ENCODE measurements around the gene DLK1. TPM values are rescaled to one million over a fixed set of nuclear protein-coding genes. Genes with fewer than 3 reads are reported as not detected.

DLK1 gene
- total RNA-seq (2014; rRNA removed; shearing (Covaris generic)) (not detected in 2 replicates), total RNA-seq (2022) (not detected in 2 replicates), Bru-seq, nascent RNA (not detected), BruChase-seq, experiment 1, labeled RNA remaining after a 6-hour chase (not detected), BruChase-seq, experiment 2, labeled RNA remaining after a 2-hour chase (not detected)
- long read RNA-seq, result 0 reads

DNA sequence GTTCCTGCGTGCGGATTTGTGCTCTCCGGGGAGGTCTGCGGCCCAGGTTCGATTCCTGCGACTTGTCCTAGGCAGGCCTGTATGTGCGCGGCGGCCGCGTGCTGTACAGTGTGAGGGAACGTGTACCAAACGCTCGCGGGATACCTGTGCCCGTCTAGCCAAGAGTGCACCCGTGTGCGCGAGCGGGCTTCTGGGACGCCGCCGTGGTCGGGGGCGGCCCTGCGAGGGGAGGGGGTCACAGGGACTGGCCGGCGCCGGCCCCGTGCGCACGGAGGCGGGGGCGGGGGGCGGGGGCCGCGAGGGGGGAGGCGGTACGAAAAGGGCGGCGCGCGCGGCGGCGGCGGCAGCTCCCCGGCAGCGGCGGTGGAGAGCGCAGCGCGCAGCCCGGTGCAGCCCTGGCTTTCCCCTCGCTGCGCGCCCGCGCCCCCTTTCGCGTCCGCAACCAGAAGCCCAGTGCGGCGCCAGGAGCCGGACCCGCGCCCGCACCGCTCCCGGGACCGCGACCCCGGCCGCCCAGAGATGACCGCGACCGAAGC is at the start of gene DLK1:
Gene DLK1 (plus strand): TSS at position 343 of the 536 bp plus-strand sequence. CDS start 177 bp downstream, at position 520.
- Histone ChIP-seq H3K9me2 (ENCODE audit: insufficient read depth, low read length) (no peaks in the 10 kb centered on the region), H3K4me1 (ENCODE audit: insufficient read depth, low read length, poor library complexity, severe bottlenecking) (no peaks in the 10 kb centered on the region), H3K79me2 (ENCODE audit: insufficient read depth, low read depth, low read length) (no peaks in the 10 kb centered on the region), H2AFZ (ENCODE audit: low read length) (no peak within 1 kb of the TSS), H4K20me1 (ENCODE audit: insufficient read depth, low read length) (no peaks in the 10 kb centered on the region), H3K4me2 (ENCODE audit: low read length) (no peak within 1 kb of the TSS), H3K9me3 (ENCODE audit: low read length) (no peaks in the 10 kb centered on the region), H3K4me3 (ENCODE audit: low read depth, low read length, poor library complexity, severe bottlenecking) (no peak within 1 kb of the TSS), H3K36me3 (ENCODE audit: insufficient read depth, low read length) (no peaks in the 10 kb centered on the region), H3K27ac (ENCODE audit: low read depth, low read length, poor library complexity, severe bottlenecking) (no peak within 1 kb of the TSS)
- no peak for TF ChIP-seq EZH2phosphoT487 (IDR thresholded peaks at IDR 0.05; ENCODE audit: borderline replicate concordance, low read depth, low read length)
- TF ChIP-seq, protein P1, sequence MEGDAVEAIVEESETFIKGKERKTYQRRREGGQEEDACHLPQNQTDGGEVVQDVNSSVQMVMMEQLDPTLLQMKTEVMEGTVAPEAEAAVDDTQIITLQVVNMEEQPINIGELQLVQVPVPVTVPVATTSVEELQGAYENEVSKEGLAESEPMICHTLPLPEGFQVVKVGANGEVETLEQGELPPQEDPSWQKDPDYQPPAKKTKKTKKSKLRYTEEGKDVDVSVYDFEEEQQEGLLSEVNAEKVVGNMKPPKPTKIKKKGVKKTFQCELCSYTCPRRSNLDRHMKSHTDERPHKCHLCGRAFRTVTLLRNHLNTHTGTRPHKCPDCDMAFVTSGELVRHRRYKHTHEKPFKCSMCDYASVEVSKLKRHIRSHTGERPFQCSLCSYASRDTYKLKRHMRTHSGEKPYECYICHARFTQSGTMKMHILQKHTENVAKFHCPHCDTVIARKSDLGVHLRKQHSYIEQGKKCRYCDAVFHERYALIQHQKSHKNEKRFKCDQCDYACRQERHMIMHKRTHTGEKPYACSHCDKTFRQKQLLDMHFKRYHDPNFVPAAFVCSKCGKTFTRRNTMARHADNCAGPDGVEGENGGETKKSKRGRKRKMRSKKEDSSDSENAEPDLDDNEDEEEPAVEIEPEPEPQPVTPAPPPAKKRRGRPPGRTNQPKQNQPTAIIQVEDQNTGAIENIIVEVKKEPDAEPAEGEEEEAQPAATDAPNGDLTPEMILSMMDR (conservative IDR thresholded peaks at IDR 0.05; ENCODE audit: low read length), result no peak
- no TSS peak for BruUV-seq (replicated peaks)
- ChIA-PET CTCF (ENCODE audit: unreplicated experiment) (no interaction called here), POLR2A (no interaction called here)
- no peak for DNase-seq (ENCODE audit: low spot score)
- intact Hi-C loops (cut with micrococcal nuclease; ENCODE audit: unreplicated experiment), result no loop called here

DNA sequence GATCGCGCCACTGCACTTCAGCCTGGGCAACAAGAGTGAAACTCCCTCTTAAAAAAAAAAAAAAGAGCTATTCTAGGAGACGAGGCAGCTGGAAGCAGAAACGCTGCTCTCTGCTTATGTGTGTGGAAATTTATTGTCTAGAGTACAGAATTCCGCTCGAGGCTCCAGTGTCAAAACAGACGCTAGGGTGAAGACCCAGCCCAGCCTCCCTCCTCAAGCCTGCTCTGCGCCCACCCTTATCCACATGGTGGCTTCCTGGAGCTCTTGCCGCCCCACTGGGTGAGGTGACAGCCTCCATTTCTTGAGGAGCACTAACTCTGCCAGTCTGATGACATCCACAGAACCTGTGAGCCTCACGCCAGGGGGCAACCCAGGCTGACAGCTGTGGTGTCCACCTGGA is 49.5 kb upstream of the DLK1 start:
- no peak overlapping the region for H3K27ac ChIP-seq (ENCODE audit: low read depth, low read length, poor library complexity, severe bottlenecking)
- no peak overlapping the region for H3K4me2 ChIP-seq (ENCODE audit: low read length)
- BruUV-seq (replicated peaks), result no TSS peak
- POLR2A ChIA-PET, result no interaction called here
- no peak for DNase-seq (ENCODE audit: low spot score)
- no peak for TF ChIP-seq EZH2phosphoT487 (IDR thresholded peaks at IDR 0.05; ENCODE audit: borderline replicate concordance, low read depth, low read length)
- CTCF ChIA-PET (ENCODE audit: unreplicated experiment), result no interaction called here
- no peaks in the 10 kb centered on the region for H4K20me1 ChIP-seq (ENCODE audit: insufficient read depth, low read length)
- H3K4me1 ChIP-seq (ENCODE audit: insufficient read depth, low read length, poor library complexity, severe bottlenecking), result no peaks in the 10 kb centered on the region
- H3K9me3 ChIP-seq (ENCODE audit: low read length), result no peaks in the 10 kb centered on the region
- H3K9me2 ChIP-seq (ENCODE audit: insufficient read depth, low read length), result no peaks in the 10 kb centered on the region
- no peaks in the 10 kb centered on the region for H3K79me2 ChIP-seq (ENCODE audit: insufficient read depth, low read depth, low read length)
- no peaks in the 10 kb centered on the region for H3K36me3 ChIP-seq (ENCODE audit: insufficient read depth, low read length)
- H3K4me3 ChIP-seq (ENCODE audit: low read depth, low read length, poor library complexity, severe bottlenecking), result no peak overlapping the region
- intact Hi-C loops (cut with micrococcal nuclease; ENCODE audit: unreplicated experiment), result no loop called here
- no peak overlapping the region for H2AFZ ChIP-seq (ENCODE audit: low read length)

DNA sequence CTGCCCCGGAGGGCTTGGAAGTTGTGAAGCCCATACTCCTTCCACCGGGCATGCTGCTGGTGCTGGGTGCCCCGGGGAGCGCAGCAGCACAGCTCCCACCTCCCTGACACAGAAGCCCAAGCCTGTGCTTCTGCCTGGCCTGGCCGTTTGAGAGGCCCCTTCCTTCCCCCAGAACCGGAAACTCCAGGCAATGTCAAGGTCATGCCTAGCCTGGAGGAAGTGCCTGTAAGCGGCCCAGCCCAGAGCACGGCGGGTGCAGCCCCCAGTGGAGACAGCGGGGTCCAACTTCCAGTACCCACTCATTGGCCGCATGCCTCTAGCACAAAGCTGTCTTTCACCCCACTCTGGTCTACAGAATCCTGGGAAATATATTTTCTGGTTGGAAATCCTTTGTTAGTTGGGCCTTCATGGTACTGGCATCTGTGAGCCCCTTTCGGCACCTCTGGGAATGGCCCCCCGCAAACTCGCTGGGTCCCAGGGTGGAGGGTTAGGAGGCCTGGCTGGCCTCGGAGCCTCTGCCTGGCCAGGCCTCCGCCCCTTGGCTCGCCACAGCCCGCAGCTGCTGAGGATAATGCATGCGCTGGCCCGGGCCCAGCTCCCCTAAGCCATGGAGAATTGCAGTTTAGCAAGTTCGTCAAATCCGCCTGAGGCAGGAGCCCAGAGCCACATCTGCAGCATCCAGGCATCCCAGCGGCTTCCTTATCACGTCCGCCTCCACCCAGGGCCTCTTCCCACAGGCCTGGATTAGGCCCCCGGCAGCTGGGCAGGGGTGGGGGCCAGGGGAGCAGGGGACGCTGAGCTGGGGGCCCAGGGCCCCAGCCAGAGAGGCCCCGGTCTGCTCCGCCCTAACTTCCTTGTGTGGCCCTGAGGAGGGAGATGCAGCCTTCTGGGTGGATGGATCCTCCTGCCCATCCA is 48.9 kb upstream of the DLK1 start:
- Histone ChIP-seq H3K9me2 (ENCODE audit: insufficient read depth, low read length) (no peaks in the 10 kb centered on the region), H3K36me3 (ENCODE audit: insufficient read depth, low read length) (no peaks in the 10 kb centered on the region), H3K4me3 (ENCODE audit: low read depth, low read length, poor library complexity, severe bottlenecking) (no peak overlapping the region), H3K4me1 (ENCODE audit: insufficient read depth, low read length, poor library complexity, severe bottlenecking) (no peaks in the 10 kb centered on the region), H3K4me2 (ENCODE audit: low read length) (no peak overlapping the region), H3K79me2 (ENCODE audit: insufficient read depth, low read depth, low read length) (no peaks in the 10 kb centered on the region), H3K9me3 (ENCODE audit: low read length) (no peaks in the 10 kb centered on the region), H4K20me1 (ENCODE audit: insufficient read depth, low read length) (no peaks in the 10 kb centered on the region), H3K27ac (ENCODE audit: low read depth, low read length, poor library complexity, severe bottlenecking) (no peak overlapping the region), H2AFZ (ENCODE audit: low read length) (no peak overlapping the region)
- intact Hi-C loops (cut with micrococcal nuclease; ENCODE audit: unreplicated experiment), result no loop called here
- ChIA-PET POLR2A (no interaction called here), CTCF (ENCODE audit: unreplicated experiment) (no interaction called here)
- BruUV-seq (replicated peaks), result no TSS peak
- DNase-seq (ENCODE audit: low spot score), result no peak
- TF ChIP-seq EZH2phosphoT487 (IDR thresholded peaks at IDR 0.05; ENCODE audit: borderline replicate concordance, low read depth, low read length), result no peak
- TF ChIP-seq, protein P1 (conservative IDR thresholded peaks at IDR 0.05; ENCODE audit: low read length), result no peak

All from OCI-LY7 (cell line).